Thyroid gland (tissue), 4 donors: Measurements from ENCODE around the gene APOLD1.

Experiments used
- CTCF ChIP-seq, 6 experiments: fragments of 200-600 bp in 3 of 6; fragments of 450-650 bp in 3 of 6; sonication (generic) in 3 of 6; IDR thresholded peaks; one replicate each; pipeline ENCODE4 v1.5.1; 2016 to 2019; ENCODE audit warnings: antibody characterized with exemption in 6 of 6, mild to moderate bottlenecking in 2 of 6, inconsistent platforms in 1 of 6, moderate library complexity in 1 of 6
- POLR2A ChIP-seq, 2 donors: fragments of 450-650 bp; IDR thresholded peaks; one replicate each; pipeline ENCODE4 v1.6.1; 2017; ENCODE audit warnings: antibody characterized with exemption in 2 of 2, mild to moderate bottlenecking in 2 of 2, moderate library complexity in 1 of 2

DNA sequence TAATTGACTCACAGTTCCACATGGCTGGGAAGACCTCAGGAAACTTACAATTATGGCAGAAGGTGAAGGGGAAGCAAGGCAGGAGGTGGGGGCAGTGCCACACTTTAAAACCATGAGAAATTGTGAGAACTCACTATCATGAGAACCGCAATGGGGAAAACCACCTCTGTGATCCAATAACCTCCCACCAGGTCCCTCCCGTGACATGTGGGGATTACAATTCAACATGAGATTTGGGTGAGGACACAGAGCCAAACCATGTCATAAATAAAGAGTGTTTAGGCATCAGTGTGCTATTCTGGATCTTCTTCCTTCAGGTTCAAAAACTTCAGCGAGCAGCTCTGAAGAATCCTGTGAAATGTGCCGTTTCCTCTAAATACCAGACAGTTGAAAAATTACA is 37.4 kb downstream of the APOLD1 start:
- TF ChIP-seq POLR2A (IDR thresholded peaks at IDR 0.05) (no peak), CTCF (IDR thresholded peaks at IDR 0.05) (no peak)
